Measurements from ENCODE around the gene NIPAL4. TPM values are rescaled to one million over a fixed set of nuclear protein-coding genes. Genes with fewer than 3 reads are reported as not detected.

Gene NIPAL4
- total RNA-seq, 1 experiment from 2014 or later: not detected

DNA sequence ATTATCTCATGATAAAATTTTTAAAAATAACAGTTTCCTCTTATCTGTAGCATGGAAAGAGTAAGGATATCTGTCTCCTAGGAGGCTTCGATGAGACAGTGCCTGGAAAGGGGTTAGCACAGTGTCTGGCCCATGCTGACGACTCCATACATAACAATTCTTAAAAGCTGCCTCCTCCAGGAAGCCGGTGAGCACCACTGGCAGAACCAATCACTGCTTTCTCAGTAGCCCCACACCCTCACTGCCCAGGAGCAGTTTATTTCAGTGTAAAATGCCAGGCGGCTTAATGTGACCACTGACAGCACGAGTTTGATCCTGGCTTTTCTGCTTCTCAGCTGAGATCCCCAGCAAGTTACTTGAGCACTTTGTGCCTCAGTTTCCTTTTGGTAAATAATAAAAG, 1.2 kb upstream of the NIPAL4 start:
- in situ Hi-C loops (cut with HindIII; ENCODE audit: low pct_unique_long_range_greater_than_20kb, low sequenced_read_pairs): no loop called here
- DNase-seq (ENCODE audit: low read depth): no peak

DNA sequence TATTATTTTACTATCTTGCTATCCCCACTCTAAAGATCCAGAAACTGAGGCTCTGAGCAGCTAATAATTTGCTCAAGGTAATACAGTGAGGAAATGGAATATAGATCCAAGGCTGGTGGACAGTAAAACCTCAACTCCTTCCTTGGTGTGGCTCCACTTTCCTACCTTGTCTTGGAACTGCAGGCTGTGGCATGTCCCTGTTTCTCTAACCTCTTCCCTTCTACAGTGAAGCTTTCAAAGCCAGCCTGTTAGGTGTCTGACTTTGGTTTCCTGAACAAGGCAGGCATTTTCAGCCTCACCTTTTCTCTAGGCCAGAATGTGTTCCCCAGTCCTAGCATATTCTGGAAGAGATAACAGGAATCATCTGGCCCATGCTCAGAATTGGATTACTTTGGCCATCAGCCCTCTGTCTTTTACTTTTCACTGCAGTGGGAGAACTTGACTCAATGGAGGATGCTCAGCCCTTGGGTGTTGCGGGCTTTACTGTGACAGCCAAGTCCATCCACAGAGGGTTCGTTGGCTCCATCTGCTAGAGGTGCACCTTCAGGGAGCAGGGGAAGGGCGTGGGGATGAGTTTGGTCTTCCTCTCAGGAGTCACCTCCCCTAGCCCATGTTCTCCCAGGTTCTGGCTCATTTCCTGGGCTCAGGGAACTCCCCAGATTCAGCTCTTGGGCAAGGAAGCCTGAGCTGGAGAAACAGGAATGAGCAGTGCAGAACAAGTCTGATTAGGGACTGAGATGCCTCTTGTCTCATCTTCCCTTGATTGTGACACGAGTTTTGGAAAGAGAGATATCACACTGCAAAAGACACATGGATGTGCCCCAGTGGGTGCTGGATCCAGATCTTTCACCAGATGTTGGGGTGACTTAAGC, 1.1 kb downstream of the NIPAL4 start:
- no peak for DNase-seq (ENCODE audit: low read depth)
- in situ Hi-C loops (cut with HindIII; ENCODE audit: low pct_unique_long_range_greater_than_20kb, low sequenced_read_pairs): no loop called here

DNA sequence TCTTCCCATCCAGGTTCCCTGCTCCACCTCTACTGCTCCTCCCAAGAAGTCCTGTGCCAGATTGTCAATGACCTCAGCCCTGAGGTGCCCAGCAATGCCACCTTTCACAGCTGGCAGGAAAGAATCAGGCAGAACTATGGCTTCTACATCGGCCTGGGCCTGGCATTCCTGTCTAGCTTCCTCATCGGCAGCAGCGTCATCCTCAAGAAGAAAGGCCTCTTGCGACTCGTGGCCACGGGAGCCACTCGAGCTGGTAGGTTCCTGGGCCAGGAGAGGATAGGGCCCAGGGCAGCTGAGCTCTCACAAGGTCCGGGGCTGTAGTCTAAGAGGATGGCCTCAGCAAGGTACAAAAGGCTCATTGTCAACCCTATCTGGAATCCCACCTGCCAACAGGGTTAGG, 3.1 kb downstream of the NIPAL4 start:
- in situ Hi-C loops (cut with HindIII; ENCODE audit: low pct_unique_long_range_greater_than_20kb, low sequenced_read_pairs): no loop called here
- no peak for DNase-seq (ENCODE audit: low read depth)

DNA sequence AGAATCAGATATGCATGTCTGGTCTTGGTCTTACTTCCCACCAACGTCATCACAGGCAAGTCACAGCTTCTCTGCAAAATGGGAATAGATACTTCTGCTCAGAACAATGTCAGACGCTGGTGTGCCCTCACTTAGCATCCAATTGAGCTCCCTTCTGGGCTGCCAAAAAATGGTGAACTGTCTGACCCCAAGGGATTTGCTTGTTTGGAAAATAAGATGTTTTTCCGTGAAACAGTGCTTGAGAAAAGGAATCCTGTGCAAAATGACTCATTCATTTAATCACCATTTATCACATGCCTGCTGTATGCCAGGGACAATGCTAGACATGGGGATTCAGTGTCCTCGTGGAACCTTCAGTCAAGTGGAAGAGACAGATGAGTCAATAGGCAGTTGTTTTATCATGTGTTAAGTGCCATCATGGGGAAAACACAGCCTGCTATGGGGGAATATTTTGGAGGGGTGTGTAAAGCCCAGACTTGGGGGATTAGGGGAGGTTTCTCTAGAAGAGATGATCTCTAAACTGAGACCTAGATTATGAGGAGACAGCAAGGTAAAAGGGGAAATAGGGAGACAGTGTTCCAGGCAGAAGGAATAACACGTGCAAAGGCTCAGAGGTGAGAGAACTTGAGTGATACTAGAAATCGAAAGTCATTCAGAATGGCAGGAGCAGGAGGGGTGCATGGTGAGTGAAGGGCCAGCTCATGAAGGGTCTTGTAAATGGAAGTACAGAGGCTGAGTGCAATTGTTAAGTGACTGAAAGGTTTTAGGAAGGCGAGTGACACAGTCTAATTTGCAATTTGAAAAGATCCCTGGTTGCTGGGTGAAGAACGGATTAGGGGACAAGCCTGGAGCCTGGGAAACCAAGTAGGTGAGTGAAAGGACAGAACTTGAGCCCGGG, 3.9 kb downstream of the NIPAL4 start:
- in situ Hi-C loops (cut with HindIII; ENCODE audit: low pct_unique_long_range_greater_than_20kb, low sequenced_read_pairs): no loop called here
- DNase-seq (ENCODE audit: low read depth): peak; percentile 60

DNA sequence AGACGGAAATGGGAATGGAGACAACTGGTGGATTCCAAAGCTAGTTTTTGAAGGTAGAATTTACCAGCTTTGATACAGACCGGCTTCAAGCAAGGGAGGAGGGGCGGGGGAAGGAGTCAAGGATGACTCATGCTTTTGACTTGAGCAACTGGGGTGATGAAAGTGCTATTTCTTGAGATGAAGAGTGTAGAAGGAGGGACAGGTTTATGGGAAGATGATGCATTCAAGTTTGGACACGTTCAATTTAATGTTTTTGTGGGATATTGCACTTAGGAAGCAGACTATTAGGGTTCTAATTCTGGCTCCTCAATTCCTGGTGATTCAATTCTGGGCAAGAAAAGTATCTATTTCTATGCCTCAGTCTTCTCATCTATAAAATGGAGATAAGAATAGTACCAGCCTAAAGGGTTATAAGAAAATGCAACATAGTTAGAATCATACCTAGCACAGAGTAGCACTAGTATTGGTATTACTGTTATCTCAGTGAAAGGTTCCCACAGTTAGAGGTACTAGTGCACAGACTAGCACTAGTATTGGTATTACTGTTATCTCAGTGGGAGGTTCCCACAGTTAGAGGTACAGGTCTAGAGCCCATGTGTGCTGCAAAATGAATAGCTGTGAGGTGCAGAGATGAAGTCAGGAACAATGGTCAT, 4.6 kb downstream of the NIPAL4 start:
- DNase-seq (ENCODE audit: low read depth): peak; percentile 73
- in situ Hi-C loops (cut with HindIII; ENCODE audit: low pct_unique_long_range_greater_than_20kb, low sequenced_read_pairs): no loop called here

DNA sequence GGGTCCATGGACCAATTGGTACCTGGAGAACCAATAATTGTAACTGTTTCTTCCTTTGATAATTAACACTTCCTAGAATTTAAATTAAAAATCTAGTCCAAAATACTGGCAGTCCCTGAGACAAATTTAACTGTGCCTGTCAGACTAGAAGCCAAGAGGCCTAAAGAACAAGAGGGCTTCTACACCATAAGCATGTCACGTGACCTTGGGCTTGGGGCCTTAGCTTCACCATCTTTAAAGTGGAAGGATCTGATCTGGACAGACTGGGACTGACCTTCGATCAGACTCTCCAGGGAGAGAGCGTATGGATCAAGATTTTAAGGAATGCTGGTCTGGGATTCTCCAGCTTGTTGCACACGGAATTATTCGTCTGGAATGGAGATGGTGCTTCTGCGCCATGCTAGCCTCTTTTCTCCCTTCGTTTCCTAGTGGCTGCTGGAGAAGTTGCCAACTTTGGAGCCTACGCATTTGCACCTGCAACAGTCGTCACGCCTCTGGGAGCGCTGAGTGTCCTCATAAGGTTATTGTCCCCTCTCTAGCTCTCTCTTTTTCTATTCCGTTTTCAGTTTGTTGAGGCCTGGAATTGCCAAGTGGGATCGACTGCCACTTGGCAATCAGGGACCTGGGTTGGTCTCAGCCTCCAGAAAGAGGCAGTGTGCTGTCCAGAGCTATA, 8.4 kb downstream of the NIPAL4 start:
- in situ Hi-C loops (cut with HindIII; ENCODE audit: low pct_unique_long_range_greater_than_20kb, low sequenced_read_pairs): no loop called here
- no peak for DNase-seq (ENCODE audit: low read depth)

DNA sequence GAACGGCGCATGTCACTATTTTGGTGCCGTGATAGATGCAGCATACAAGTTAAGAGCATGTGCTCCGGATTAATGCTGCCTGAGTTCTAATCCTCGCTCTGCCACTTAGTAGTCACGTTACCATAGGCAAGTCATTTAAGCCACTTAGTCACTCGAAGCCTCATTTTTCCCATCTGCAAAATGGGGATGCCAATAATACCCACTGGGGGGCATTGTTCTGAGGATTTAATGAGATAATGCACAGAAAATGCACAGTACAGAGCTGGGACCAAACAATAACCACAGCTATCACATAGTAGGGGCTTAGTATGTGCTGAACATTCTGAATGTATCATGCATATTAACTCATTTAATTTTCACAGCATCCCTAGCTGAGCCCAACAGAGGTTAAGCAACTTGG, 9.1 kb downstream of the NIPAL4 start:
- DNase-seq (ENCODE audit: low read depth): no peak
- in situ Hi-C loops (cut with HindIII; ENCODE audit: low pct_unique_long_range_greater_than_20kb, low sequenced_read_pairs): no loop called here

DNA sequence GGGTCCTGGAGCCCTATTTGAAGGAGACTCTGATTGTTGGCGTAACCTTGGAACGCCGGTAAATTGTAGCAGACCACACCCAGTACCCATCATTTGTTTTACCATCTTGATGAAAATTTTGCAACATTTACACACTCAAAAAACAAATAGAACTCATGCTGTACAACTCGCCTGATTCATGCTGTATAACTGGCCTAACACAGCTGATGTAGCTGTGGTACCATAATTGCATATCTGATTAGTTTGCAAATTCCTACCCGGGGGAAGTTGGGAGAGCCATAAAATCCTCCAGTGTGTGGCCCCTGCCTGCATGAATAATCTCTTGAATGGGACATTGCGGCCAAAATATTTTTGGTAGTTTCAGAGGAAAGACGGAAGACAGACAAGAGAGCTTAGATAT, 9.7 kb downstream of the NIPAL4 start:
- in situ Hi-C loops (cut with HindIII; ENCODE audit: low pct_unique_long_range_greater_than_20kb, low sequenced_read_pairs): no loop called here
- no peak for DNase-seq (ENCODE audit: low read depth)

DNA sequence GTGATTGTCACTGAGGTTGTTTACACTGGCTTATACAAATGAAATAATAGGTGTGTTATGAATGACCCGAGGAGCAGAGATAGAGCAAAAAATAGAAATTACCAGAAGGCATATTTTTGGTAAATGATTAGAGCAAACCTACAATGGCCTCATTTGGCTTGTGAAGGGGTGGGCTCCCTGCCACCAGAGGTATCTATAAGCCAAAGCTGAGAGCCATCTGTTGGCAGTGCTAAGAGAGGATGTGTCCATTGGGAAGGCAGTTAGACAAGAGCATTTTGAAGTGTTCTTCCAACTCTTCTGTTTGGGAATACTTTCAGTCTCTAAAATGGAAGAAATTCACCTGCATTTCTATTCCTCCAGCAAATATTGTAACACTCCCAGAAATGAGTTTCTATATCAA, 10.6 kb downstream of the NIPAL4 start:
- in situ Hi-C loops (cut with HindIII; ENCODE audit: low pct_unique_long_range_greater_than_20kb, low sequenced_read_pairs): no loop called here
- no peak for DNase-seq (ENCODE audit: low read depth)

DNA sequence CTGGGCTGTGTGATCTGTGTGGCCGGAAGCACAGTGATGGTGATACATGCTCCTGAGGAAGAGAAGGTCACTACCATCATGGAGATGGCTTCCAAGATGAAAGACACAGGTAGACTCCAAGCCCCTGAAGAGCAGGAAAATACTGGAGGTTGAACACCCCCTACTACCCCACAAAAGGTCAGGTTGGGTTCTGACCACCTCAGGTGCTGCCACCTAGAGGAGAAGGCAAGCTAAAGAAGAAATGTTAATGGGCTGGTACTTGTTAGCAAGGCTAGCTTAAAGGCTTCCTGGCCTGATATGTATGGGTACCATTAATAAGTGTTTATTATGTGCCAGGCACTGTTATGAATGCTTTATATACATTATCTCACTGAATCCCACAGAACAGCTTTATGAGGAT, 11.7 kb downstream of the NIPAL4 start:
- DNase-seq (ENCODE audit: low read depth): peak; percentile 26
- in situ Hi-C loops (cut with HindIII; ENCODE audit: low pct_unique_long_range_greater_than_20kb, low sequenced_read_pairs): no loop called here

DNA sequence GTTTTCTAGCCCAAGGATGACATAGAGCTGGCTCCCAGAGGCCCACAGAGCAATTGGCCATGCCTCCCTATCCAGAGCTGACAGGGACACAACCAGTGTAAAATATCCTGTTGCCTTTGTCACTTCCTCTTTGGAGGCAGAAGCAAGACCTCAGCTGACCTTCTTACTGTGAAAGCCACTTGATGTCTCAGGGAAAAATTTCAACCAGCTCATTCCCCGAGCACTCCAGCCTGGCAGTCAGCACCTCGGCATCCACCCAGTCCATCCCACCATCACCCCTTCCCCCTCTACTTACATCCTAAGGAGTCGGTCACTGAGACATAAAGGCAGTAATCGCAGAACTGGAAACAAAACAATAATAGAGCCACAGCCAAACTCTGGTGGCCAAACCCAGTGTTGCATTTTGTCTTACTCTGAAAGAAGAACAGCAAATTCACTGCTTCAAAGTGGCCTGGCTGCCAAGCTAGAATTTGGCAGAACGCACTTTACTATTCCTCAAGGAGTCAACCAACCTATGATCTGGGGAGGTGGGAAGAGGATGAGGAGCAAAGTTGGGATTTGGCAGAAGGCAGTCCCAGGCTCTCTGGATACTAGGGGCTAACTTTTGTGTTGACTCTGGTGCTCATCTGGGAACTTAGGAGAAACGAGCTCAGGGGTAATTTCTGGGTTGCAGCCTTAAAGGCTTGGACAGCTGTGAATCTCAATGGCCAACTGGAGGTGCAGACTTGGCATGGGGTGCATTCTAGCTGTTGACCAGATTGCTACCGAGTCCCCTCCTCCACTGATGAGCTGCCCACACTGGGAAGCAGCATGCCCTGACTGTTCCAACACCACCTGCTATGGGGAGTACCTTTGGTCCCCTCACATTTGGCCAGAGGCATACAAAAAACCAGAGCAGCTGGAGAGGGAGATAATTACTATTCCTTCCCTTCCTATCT, 13.6 kb downstream of the NIPAL4 start:
- DNase-seq (ENCODE audit: low read depth): no peak
- in situ Hi-C loops (cut with HindIII; ENCODE audit: low pct_unique_long_range_greater_than_20kb, low sequenced_read_pairs): no loop called here

DNA sequence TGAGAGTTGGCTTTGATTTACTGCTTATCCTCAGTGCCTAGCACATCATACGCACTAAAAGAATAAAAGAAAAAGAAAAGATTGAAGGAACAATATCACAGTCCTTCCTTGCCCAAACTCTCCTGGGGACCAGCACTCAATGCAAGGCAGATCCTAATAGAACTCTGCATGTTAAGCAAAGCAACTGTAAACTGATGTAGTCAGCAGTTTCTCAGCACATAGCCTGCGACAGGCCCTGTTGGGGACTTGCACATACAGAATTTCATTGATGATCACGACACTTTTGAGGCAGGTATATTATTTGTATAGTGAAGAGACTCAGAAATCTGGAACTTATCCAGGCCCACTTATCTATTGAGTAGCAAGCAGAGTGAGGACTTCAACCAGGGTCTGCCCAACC, 15.4 kb downstream of the NIPAL4 start:
- in situ Hi-C loops (cut with HindIII; ENCODE audit: low pct_unique_long_range_greater_than_20kb, low sequenced_read_pairs): loop anchor here (25.0 kb wide), 1 partner anchor 138 kb away; a partner anchor contains a TSS
- DNase-seq (ENCODE audit: low read depth): no peak

DNA sequence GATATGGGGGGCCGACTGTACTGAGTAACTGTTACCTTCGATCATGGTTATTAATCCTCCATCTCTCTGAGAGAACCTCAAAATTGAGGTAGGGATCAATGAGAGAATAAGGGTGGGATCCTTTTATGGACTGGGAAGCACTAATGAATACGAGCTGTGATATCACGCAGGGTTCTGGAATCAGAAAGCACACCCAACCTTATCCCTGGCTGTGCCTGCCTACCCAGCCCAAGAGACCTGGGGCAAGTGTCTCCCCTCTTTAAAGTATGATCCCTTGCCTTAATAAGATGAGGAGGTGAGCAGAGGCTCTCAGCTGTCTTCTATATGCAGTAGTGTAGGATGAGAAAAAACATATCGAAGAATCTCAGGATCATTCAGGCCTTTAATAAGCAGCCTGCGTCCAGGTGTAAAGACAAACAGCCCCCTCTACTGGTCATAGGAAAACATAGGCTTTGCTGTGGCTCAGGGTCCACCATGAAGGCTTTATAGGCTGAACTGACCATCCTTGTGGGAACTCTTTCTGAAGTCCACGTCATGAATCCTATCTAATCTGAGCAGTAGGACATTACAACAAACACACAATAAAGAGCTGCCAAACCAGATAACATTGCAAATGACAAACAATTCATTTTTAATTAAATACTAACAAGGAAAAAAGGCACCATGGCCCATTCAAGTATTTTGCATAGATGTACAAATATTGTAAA, 16.8 kb downstream of the NIPAL4 start:
- in situ Hi-C loops (cut with HindIII; ENCODE audit: low pct_unique_long_range_greater_than_20kb, low sequenced_read_pairs): loop anchor here (25.0 kb wide), 1 partner anchor 140 kb away; a partner anchor contains a TSS
- DNase-seq (ENCODE audit: low read depth): peak; percentile 54

DNA sequence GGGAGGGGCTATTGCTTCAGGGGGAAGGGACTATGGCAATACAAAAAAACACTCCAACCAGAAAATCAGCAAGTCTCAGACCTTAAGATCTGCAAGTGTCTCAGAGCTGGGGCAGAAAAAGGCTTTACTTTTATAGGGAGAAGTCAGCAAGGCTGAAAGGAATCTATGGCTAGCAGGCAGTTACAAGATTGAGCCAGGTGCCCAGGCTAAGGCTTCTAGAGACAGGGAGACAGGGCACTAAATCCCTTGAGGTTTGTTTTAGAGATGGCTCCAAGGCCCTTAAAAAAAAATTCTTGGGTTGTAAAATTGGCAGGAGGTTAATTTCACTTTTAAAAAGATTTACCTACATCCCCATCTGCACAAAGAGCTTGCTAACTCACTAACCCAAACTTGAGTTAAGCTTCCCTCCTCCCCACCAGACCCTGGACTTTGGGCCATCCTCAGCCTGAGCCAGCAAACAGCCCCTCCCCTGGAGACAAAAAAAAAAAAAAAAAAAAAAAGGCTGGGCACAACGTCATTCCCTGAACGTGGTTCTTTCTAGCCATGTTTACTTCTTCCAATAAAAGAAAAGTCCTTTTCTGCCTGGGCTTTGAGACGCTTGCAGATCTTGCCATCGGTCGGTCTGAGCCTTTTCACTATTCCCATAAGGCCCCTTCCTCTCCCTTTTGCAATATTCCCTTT, 17.9 kb downstream of the NIPAL4 start:
- in situ Hi-C loops (cut with HindIII; ENCODE audit: low pct_unique_long_range_greater_than_20kb, low sequenced_read_pairs): loop anchor here (25.0 kb wide), 1 partner anchor 141 kb away; a partner anchor contains a TSS
- no peak for DNase-seq (ENCODE audit: low read depth)

DNA sequence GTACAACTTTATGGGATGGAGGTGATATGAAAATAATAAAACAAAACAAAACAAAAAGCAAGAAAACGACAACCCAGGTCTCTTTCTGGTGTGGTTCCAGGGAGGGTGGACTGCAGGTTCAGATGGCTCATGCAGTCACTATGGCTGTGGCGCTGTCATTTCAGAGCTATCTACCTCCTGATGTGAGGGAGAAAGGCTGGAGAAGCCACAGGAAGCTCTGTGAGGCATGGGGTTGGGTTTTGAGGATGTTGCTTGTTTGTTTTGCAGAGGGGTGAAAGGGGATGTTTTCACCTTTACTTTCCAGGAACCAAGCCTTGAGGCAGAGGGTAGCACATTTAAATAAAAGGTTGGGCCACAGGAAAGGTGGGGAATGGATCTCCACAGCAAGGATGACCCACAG, 18.7 kb downstream of the NIPAL4 start:
- no peak for DNase-seq (ENCODE audit: low read depth)
- in situ Hi-C loops (cut with HindIII; ENCODE audit: low pct_unique_long_range_greater_than_20kb, low sequenced_read_pairs): loop anchor here (25.0 kb wide), 1 partner anchor 141 kb away; a partner anchor contains a TSS

DNA sequence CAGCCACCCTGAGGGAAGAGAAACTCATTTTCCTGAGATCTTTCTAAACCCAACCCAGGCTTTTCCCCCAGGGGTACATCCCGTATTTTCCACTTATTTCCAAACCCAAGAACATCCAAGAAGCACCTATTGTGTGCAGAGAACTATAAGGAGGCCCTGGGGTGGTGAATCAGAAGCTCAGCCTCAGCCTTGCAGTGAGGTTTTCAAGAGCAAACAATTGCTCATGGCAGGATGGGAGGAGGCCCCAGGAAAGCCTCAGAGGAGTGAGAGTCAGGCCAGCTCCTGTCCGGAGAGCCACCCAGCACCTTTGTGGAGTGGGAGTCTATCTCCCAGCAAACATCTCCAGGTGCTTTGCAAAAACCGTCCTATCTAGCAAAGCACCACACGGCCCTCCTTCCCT, 19.2 kb downstream of the NIPAL4 start:
- no peak for DNase-seq (ENCODE audit: low read depth)
- in situ Hi-C loops (cut with HindIII; ENCODE audit: low pct_unique_long_range_greater_than_20kb, low sequenced_read_pairs): loop anchor here (25.0 kb wide), 1 partner anchor 142 kb away; a partner anchor contains a TSS

Measured in Caki2 (cell line).